ENCODE results near the gene YJU2. TPM values are rescaled to one million over a fixed set of nuclear protein-coding genes. Genes with fewer than 3 reads are reported as not detected.

The YJU2 gene
- total RNA-seq, 1 experiment from 2014 or later, result 26.9 TPM

GRCh38 chr19:4300589-4300988 lies 53.7 kb downstream of the YJU2 start:
- no peak for ATAC-seq
- Histone ChIP-seq H3K4me3 (replicated peaks in 1 of 2; ENCODE audit: low read depth in 1 of 2, low read length in 2 of 2) (no peak overlapping the region), H3K36me3 (ENCODE audit: control insufficient read depth in 1 of 2, insufficient read depth in 2 of 2, low read length in 2 of 2) (no peaks in the 10 kb centered on the region), H3K9ac (ENCODE audit: low read length) (no peak overlapping the region), H3K9me2 (ENCODE audit: insufficient read depth) (no peaks in the 10 kb centered on the region), H4K20me1 (ENCODE audit: insufficient read depth) (no peaks in the 10 kb centered on the region), H3K27me3 (ENCODE audit: insufficient read depth, low read length) (no peaks in the 10 kb centered on the region), H3K27ac (ENCODE audit: low read depth, low read length) (no peak overlapping the region), H2AFZ (ENCODE audit: low read depth, low read length, poor library complexity, severe bottlenecking) (no peak overlapping the region), H3K4me1 (ENCODE audit: control insufficient read depth in 1 of 2, insufficient read depth in 2 of 2, low read length in 2 of 2) (peaks cover 4 to 9% of the 10 kb centered on the region in 2 experiments; a peak in 2 of 4 replicates), H3K79me2 (ENCODE audit: insufficient read depth, low read length) (no peaks in the 10 kb centered on the region), H3K4me2 (ENCODE audit: low read length) (no peak overlapping the region), H3K9me3 (ENCODE audit: control insufficient read depth in 1 of 2, insufficient read depth in 1 of 2, low read depth in 1 of 2, low read length in 2 of 2) (no peaks in the 10 kb centered on the region)
- TF ChIP-seq ATF3 (IDR thresholded peaks at IDR 0.05), result no peak
- no peak for TF ChIP-seq JUND (IDR thresholded peaks at IDR 0.05)
- no peak for TF ChIP-seq EGR1 (IDR thresholded peaks at IDR 0.05; ENCODE audit: low read depth)
- TF ChIP-seq CBX3 (IDR thresholded peaks at IDR 0.05; ENCODE audit: low read depth), result no peak
- no peak for TF ChIP-seq SRF (IDR thresholded peaks at IDR 0.05; ENCODE audit: low read depth)
- TF ChIP-seq MAX (IDR thresholded peaks at IDR 0.05), result no peak
- TF ChIP-seq TCF7L2 (IDR thresholded peaks at IDR 0.05; ENCODE audit: borderline replicate concordance, extremely low read depth, insufficient read depth, insufficient read length), result no peak
- no peak for TF ChIP-seq CTCF (IDR thresholded peaks at IDR 0.05 in 2 of 3, conservative IDR thresholded peaks at IDR 0.05 in 1 of 3; ENCODE audit: borderline replicate concordance in 1 of 3, insufficient read depth in 1 of 3, low read depth in 2 of 3, low read length in 2 of 3)
- no peak for TF ChIP-seq ZBTB33 (IDR thresholded peaks at IDR 0.05; ENCODE audit: extremely low read depth, insufficient replicate concordance, low read length)
- TF ChIP-seq SP1 (IDR thresholded peaks at IDR 0.05; ENCODE audit: low read depth), result no peak
- RAD21 ChIA-PET (ENCODE audit: low non-redundant PET in 1 of 2, low total read pairs in 2 of 2, uncharacterized antibody in 2 of 2, unreplicated experiment in 2 of 2), result no interaction called here
- intact Hi-C loops (cut with micrococcal nuclease), result no loop called here
- no peak for DNase-seq (ENCODE audit: low read depth, low spot score)
- POLR2A ChIA-PET, result no interaction called here
- CTCF ChIA-PET, result no interaction called here
- no TSS peak for BruUV-seq (replicated peaks)
